CD4-positive, alpha-beta T cell treated with Interleukin-6 at 100 ng/mL for 8 hours (primary cell): ENCODE measurements around the gene SYN1.

Experiments used
- DNase-seq: peaks from one replicate; pipeline ENCODE4 v3.0.0-alpha.2; 2020; ENCODE audit warnings: mixed read lengths, low spot score

The SYN1 gene

DNA sequence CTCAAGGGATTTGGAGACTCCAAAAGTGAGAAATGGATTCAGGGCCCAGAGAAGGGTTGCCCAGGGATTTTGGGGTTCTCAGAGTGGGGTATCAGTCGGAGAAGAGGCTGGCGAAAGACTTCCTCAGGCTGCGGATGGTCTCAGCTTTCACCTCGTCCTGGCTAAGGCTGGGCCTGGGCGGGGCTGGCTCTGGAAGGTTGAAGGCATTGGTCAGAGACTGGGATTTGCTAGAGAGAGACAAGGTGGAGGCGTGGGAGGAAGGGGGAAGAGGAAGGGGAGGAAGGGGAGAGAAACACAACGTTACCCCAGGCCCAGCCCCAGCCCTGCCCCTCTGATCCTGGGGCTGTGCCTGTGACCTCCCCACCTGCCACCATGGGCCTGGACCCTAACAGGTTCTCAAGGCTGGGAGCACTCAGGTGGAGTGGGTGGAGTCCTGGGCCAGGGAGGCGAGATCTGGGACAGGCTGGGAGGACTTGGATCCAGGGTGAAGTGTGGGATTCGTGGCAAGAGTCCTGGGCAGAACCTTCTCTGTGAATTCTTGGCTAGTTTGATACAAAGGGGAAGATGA lies 46.8 kb downstream of the SYN1 start:
- DNase-seq: no peak

DNA sequence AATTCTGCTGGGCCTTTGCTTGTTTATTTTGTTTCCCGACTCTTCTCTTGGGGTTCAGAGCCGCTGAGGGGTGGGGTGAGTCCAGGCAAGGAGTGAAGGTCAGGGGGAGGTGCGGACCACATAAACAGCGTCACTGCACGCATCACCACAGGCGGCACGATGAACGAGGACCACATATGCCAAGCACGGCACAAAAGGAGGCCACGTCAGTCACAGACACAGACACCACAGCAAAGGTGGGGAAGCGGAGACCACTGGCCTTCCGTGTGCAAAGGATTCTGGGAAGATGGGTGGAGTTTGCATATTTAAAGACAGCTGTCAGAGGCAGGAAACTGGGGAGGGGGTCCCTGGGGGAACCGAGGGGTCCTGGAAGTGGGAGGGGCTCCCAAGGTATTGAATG lies 47.8 kb downstream of the SYN1 start:
- DNase-seq: no peak

DNA sequence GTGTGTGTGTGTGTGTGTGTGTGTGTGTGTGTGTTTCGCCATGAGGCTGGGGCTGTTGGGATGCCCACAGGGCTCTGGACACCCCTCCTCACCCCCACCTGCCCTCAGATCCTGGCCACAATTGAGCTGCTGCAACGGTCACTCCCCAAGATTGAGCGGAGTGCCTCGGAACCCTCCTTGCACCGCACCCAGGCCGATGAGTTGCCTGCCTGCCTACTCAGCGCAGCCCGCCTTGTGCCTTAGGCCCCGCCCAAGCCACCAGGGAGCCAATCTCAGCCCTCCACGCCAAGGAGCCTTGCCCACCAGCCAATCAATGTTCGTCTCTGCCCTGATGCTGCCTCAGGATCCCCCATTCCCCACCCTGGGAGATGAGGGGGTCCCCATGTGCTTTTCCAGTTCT lies 48.4 kb downstream of the SYN1 start:
- no peak for DNase-seq

DNA sequence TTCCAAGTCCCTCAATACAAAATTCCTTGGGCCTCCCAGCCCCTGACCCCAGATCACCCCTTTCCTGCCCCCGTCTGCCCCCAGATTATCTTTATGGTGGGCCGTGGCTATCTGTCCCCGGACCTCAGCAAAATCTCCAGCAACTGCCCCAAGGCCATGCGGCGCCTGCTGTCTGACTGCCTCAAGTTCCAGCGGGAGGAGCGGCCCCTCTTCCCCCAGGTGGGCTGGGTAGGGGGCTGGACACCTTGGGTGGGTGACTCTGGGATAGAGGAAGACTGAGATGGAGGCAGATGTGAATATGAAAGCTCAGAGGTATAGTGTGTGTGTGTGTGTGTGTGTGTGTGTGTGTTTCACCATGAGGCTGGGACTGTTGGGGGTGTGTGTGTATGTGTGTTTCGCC lies 48.9 kb downstream of the SYN1 start:
- DNase-seq: no peak

DNA sequence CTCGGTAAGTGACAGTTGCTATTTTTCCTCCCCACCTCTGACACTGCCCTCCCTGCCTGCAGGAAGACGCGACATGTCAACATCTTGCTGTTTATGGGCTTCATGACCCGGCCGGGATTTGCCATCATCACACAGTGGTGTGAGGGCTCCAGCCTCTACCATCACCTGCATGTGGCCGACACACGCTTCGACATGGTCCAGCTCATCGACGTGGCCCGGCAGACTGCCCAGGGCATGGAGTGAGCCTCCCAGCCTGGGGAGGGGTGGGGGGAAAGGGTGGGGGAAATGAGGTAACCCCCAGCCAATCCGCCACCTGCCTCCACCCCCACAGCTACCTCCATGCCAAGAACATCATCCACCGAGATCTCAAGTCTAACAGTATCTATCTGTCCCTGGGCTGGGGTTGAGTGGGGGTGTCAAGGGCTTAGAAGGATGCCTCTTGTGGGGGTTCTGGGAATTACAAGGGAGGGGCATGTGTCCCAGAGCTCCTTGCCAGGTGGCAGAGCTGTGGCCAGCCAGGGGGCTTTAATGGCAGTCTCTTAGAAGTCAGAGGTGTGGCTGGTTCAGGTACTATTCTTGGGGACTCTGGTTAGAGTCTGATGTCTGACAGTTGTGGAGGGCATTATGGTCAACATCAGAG lies 50.9 kb downstream of the SYN1 start:
- no peak for DNase-seq

DNA sequence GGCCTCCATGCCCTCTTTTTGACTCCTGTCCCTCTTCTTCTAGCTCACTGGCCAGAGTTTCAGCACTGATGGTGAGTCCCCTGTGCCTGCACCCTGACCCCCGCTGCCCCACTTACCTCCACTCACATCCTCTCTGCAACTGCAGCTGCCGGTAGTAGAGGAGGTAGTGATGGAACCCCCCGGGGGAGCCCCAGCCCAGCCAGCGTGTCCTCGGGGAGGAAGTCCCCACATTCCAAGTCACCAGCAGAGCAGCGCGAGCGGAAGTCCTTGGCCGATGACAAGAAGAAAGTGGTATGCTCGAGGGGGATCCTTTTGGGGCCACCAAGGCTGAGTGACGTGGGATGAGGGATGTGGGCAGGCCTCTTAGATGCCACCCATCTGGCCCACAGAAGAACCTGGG lies 52.8 kb downstream of the SYN1 start:
- DNase-seq: no peak

DNA sequence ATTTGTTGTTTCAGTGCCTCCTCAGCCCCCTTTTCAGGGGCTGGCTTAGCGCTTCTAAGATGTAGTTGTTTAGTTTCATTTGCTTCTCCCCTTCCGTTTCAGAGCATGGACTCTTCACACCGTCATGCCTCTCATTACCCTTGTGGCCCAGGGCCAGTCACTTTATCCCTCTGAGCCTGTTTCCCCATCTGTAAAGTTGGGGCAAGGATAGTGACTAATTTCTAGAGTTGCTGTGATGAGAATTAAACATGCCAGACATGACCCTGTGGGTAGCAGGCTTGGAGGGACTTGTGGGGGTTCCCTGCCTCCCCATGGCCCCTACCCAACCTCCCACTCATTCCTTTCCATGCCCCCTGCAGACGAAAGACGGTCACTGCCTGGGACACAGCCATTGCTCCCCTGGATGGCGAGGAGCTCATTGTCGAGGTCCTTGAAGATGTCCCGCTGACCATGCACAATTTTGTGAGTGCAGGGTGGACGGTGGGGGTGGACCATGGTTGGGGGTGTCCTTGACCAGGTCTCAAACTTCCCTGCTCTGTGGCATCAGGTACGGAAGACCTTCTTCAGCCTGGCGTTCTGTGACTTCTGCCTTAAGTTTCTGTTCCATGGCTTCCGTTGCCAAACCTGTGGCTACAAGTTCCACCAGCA lies 55.1 kb downstream of the SYN1 start:
- DNase-seq: no peak

DNA sequence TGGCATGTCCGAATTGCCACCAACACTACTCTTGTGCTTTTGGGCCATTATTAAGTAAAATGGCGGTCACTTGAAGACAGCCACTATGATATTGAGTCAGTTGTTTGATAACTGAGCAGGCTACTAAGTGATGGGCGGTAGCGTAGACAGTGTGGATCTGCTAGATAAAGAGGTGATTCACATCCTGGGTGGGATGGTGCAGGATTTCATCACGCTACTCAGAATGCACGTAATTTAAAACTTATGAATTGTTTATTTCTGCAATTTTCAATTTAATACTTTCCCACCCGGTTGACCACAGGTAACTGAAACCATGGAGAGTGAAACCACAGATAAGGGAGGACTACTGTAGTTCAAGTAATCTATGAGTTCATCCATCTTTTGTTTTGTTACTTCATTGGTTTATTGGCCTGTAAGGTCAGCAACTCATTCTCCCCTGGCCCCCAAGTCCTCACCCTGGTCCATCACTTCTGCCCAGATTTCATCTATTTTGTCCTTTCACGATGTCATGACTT lies 55.8 kb downstream of the SYN1 start:
- DNase-seq: no peak

DNA sequence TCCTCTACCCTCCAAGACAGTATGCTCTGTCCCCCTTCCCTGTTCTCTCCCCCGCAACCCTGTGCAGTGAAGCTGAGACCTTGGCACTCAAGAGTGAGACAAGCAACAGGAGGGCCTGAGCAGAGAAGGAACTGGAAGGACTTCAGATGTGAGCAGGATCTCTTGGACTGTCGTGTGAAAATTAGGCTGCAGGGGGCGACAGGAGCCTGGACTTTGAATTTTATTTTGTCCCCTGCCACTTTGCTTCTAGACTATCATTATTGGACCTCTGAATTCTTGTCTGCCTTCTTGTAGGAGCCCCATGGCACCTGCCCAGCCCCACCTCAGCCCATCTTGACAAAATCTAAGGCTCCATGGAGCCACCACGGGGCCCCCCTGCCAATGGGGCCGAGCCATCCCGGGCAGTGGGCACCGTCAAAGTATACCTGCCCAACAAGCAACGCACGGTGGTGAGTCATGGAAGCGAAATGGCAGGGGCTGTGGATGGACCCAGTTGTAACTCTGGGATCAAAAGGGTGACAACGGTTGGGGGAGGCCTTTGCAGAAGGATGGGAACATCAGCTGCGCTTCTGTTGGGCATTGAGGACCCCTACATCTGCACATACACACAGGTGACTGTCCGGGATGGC lies 56.9 kb downstream of the SYN1 start:
- DNase-seq: no peak

DNA sequence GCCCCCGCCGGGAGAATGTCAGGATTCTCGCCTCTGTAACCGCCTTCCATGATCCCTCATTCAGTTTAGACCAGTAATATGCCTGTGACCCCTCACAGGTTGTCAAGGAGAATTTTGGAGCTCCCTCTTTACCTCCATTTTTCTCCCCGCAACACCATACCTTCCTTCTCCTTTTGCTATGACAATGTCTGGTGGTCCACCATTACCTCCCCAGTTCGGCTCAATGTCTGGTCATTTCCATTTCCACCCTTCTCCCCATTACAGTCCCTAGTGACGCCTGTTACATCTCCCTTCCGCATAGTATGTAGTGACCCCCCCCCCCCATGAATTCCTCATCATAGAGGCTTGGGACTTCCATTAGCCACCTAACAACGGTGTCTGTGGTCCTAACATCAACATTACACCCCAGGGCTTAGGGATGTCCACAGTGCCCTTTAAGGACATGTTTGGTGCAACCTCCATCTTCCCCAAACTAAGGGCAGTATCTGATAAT lies 58.0 kb downstream of the SYN1 start:
- no peak for DNase-seq

DNA sequence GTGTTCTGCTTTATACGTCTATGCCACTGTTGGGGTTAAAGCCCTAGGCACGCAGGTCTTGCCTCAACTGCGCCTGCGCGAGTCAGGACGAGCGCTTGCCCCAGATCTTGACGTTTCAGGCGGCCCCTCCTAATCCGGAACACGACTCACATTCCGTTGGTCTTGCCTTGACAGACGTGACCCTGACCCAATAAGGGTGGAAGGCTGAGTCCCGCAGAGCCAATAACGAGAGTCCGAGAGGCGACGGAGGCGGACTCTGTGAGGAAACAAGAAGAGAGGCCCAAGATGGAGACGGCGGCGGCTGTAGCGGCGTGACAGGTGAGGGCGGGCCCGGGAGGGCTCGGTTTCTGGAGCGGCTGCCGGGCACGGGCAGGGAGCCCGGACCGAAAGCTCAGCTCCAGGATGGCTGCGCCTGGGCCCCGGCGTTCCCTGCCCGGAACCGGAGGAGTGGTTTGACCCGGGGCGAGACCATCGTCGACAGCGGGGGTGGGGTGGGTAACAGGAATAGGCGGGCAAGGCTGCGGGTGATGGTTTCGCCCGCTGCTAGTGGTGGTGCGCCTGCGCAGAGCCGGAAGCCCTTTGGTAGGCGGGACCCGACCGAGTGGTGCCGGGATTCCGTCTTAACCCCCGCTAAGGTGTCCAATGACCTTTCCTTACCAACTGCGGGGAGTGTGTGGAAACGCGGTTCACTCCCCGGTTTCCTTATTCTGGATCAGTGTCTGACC lies 58.6 kb downstream of the SYN1 start, which contains the start of gene ARAF:
ARAF (plus strand) TSS at position 272 of the 725 bp plus-strand sequence. CDS start 1,763 bp downstream, outside the sequence.
- peak; percentile 97 for DNase-seq

DNA sequence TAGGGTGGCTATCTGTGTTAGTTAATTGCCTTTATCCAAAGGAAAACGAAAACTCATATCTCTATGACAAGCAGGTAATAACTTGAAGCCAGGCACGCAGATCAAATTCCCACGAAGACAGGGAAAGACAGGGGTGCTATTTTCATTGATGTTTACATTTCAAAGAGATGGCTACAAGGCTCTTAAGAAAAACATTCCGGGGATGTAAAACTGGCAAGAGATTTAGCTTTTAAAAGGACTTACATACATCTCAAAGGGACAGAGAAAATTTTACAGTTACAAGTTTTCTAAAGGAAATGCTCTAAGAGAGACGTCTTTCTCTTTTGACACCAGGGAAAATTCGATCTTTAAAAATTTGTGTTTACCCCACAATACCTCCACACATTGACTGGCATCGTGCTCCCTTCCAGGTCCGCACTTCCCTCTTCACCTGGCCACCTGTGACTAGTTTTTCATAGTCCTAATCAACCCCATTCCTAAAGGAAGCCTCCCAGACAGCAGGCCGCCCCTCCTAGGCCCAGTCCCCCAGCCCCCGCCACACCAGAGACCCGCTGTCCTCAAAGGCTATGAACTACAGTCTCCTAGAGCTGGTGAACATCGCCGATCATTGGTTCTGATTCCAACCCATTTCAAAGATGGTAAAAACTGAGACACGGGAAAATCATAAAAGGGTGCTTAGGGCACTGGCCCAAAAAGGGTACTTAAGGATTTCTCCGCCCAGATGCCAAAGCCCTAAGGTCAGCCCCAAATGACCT lies 59.3 kb downstream of the SYN1 start:
- no peak for DNase-seq

DNA sequence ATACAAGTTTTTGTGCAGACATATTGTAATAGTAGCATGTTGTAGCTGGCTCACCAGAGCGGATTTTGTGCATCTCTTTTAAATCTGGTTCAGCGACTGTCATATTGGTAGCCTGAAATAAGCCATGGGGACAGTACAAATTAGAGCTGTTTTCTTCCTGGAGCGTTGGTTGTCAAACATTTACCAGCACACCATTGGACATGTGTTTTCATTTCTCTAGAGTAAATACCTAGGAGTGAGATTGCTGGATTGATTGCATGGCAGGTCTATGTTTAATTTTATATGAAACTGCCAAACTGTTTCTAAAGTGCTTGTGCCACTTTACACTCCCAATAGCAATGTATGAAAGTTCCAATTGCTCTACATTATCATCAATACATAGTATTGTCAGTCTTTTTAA lies 61.2 kb downstream of the SYN1 start:
- DNase-seq: no peak

DNA sequence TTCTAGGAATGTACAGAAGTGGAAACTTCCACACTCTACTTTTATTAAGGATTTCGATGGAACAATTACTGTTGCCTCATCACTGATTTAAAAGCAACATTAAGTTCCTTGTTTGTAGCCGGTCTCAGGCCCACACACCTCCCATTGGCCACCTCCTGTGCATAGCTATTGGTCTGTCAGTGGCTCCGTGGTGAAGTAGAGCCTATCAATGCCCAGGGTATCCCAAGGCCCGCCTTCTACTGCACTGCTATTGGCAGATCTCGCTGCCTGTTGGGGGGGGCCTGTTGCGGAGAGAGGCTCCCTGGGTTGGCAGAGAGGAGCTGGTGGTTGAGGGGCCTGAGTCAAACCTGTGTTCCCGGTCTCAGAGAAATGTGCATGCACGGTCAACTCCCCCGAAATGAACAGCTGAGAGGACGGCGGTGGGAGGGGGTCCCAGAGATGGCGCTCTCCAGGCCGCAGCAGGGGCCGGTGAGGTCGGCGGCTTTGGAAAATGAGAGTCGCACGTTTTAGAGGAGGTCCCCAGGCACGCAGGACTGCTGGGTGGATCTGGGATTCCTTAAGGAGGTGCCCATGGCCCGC lies 63.5 kb downstream of the SYN1 start:
- peak; percentile 89 for DNase-seq

DNA sequence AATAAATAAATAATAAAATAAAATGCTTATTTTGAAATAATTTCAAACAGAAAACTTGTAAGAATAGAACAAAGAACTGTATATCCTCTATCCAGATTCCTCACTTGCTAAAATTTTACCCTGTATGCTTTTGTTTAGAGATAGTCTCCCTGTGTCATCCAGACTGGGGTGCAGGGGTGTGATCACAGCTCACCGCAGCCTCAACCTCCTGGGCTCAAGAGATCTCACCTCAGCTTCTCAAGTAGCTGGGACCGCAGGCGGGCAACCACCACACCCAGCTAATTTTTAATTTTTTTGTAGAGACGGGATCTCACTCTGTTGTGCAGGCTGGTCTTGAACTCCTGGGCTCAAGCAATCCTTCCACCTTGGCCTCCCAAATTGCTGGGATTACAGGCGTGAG lies 76.2 kb downstream of the SYN1 start:
- DNase-seq: no peak

DNA sequence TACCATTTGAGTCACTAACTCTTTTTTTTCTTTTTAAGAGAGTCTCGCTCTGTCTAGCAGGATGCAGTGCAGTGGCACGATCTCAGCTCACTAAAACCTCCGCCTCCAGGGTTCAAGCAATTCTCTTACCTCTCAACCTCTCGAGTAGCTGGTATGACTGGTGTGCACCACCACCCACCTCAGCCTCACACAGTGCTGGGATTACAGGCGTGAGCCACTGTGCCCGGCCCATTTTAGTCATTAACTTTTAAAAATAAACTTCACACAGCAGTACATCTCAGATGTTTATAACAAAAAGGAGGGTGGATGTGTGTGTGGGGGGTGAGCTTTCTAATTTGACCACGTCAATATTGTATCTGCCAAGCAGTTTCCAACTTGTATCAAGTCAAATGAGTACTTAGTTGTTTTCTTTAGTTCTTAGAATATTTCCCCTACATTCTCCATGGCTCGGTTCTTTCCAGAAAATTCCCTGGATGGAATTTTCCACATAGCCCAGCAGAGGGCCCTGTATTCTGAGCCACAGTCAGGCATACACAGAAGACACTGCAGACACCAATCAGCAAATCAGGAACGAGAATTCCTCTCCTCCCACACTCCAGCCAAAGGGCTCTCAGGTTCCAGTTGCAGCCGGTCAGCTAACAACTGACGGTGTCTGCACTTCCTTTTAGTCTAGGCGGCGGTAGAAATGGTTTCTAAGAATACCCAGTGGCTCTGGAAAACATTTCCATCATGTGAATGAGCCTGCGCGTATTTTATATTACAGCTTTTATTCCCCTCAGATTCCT lies 78.7 kb downstream of the SYN1 start:
- DNase-seq: no peak

DNA sequence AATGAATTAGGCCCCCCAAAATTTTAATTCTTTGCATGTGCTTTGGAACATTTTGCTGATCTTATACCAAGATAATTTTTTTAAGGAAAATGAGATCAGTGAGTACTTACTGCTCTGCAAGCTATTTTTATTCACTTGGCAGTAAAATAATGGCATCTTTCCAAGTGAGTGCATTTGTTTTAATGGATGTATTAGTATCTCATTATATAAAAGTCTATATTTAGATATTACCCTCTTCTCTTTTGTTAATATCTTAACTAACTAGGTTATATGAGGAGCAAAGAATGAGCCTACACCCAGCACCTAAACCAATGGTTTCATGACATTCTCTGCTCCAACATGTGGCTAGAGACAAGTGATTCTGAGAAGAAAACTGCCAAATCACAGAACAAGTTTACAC lies 79.8 kb downstream of the SYN1 start:
- no peak for DNase-seq

DNA sequence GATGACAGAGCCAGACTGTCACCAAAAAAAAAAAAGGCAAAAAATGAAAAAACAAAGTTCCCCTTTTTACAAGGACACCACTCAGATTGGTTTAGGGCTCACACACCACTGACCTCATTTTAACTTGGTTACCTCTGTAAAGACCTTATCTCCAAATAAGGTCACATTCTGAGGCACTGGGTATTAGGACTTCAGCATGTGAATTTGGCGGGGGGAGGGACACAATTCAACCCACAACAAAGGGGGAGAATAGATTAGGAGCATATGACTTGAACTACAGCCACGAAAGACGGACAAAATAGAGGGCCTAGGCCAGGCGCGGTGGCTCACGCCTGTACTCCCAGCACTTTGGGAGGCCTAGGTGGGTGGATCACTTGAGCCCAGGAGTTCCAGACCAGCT lies 89.6 kb downstream of the SYN1 start:
- DNase-seq: no peak

DNA sequence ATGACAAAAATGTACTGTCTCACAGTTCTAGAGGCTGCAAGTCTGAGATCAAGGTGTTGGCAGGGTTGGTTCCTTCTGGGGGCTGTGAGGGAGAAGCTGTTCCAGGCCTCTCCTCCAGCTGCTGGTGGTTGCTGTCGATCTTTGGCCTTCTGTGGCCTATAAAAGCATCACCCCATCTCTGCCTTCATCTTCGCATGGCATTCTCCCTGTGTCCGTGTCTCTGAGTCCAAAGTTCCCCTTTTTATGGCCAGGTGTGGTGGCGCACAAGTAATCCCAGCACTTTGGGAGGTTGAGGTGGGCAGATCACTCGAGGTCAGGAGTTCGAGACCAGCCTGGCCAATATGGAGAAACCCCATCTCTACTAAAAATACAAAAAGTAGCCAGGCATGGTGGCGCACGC lies 90.1 kb downstream of the SYN1 start:
- no peak for DNase-seq

DNA sequence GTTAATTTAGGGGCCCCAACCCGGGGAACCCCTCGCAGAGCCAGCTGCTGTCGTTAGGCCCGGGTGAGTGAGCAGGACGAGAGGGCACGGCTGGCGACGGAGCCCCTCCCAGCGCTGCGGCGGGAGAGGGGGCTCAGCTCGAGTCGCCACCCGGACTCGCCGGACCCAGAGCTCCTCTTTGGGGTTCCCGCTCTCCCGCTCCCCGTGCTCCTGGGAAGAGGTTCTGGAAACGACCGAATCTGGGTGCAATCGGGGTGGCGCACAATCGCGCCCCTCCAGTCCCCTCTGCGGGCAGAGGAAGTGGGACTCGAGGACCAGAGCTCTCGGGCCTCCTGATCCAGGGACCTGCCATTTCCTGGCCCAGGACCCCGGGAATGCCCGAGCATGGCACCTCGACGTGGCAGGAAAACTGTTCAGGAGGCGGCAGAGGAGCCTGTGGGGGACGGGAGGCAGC lies 95.9 kb downstream of the SYN1 start:
- DNase-seq: no peak
